Stomach (tissue), 9 donors: ENCODE results near the gene C3AR1. TPM values are rescaled to one million over a fixed set of nuclear protein-coding genes. Genes with fewer than 3 reads are reported as not detected.
"Not testable (repeated sequence)": the region's sequence is repeated elsewhere in the genome, so short reads cannot be mapped to it uniquely, and the experiment has no call there.

Experiments used
- DNase-seq, 2 donors: peaks; one replicate each; pipeline versions ENCODE4 v3.0.0 to v3.0.0-alpha.2; 2013 to 2019
- H3K27ac ChIP-seq, 5 donors: fragments of 200-600 bp in 4 of 5; sonication (generic) in 4 of 5; one replicate each; pipeline ENCODE4 v1.5.1; 2013 to 2019; ENCODE audit warnings: mild to moderate bottlenecking in 1 of 5, moderate library complexity in 1 of 5
- H3K27me3 ChIP-seq, 3 donors: fragments of 200-600 bp; sonication (generic); one replicate each; pipeline ENCODE4 v1.5.1; 2017 to 2019; ENCODE audit warnings: mixed run types in 1 of 3
- H3K36me3 ChIP-seq, 4 donors: fragments of 200-600 bp; sonication (generic); 1 replicate in 3 of 4; 2 replicates in 1 of 4; pipeline ENCODE4 v1.5.1; 2016 to 2019
- H3K4me1 ChIP-seq, 4 donors: fragments of 200-600 bp; sonication (generic); one replicate each; pipeline ENCODE4 v1.5.1; 2016 to 2019
- H3K4me3 ChIP-seq, 4 donors: fragments of 200-600 bp; sonication (generic) in 3 of 4; one replicate each; pipeline ENCODE4 v1.5.1; 2016 to 2019; ENCODE audit warnings: mild to moderate bottlenecking in 1 of 4
- H3K9me3 ChIP-seq, 4 donors: fragments of 200-600 bp; sonication (generic); one replicate each; pipeline ENCODE4 v1.5.1; 2016 to 2019
- EP300 ChIP-seq: sonication (generic); formaldehyde crosslinking; IDR thresholded peaks from one replicate; pipeline ENCODE4 v1.6.1; 2017; ENCODE audit warnings: antibody characterized with exemption
- POLR2A ChIP-seq, 4 donors: fragments of 450-650 bp; IDR thresholded peaks; one replicate each; pipeline ENCODE4 v1.6.1; 2016; ENCODE audit warnings: antibody characterized with exemption in 4 of 4, control low read depth in 2 of 4, mild to moderate bottlenecking in 1 of 4, moderate library complexity in 1 of 4
- POLR2AphosphoS5 ChIP-seq, 3 donors: sonication (generic); formaldehyde crosslinking; IDR thresholded peaks; one replicate each; pipeline ENCODE4 v1.6.1; 2016; ENCODE audit warnings: antibody characterized with exemption in 3 of 3
- WGBS, 5 donors: extraction: QIAGEN DNeasy Blood & Tissue Kit in 3 of 5; methylation state at CpG; one replicate each; pipeline versions ENCODE4 v1.1.5 to v1.1.7; 2013 to 2018; 5-methylcytosine and 5-hydroxymethylcytosine counted together
- intact Hi-C: fragments of 100-400 bp; cut with DNase I; formaldehyde crosslinking; loops from one replicate; pipeline ENCODE4 v1.15.1; 2023; ENCODE audit warnings: low total_unique reads
- polyA plus RNA-seq, 3 donors: library from polyadenylated mRNA; stranded (reverse); fragments of 200-250 nt; gene quantifications; one replicate each; pipeline ENCODE4 v1.2.3, GENCODE V29; 2013
- total RNA-seq, 5 donors: library from RNA; depleted of rRNA; stranded (reverse); fragments of >200 nt; gene quantifications; one replicate each; pipeline versions ENCODE4 v1.1.0 to v1.2.3, GENCODE V29; 2014 to 2016
- TF ChIP-seq, protein P1 (sequence below), 7 experiments: fragments of 450-650 bp in 4 of 7; fragments of 200-600 bp in 3 of 7; sonication (generic) in 3 of 7; IDR thresholded peaks; one replicate each; pipeline ENCODE4 v1.5.1; 2016 to 2019; ENCODE audit warnings: antibody characterized with exemption in 7 of 7, control low read depth in 2 of 7, mild to moderate bottlenecking in 1 of 7
- donor health status: healthy with polysubstance abuse.
- donor health status: Bipolar disorder and iron deficiency.
- donor health status: healthy.

Gene C3AR1
- total and polyA plus RNA-seq, 8 donors = 0.89 to 8.8 (median 3.5) TPM; not detected in 1

DNA sequence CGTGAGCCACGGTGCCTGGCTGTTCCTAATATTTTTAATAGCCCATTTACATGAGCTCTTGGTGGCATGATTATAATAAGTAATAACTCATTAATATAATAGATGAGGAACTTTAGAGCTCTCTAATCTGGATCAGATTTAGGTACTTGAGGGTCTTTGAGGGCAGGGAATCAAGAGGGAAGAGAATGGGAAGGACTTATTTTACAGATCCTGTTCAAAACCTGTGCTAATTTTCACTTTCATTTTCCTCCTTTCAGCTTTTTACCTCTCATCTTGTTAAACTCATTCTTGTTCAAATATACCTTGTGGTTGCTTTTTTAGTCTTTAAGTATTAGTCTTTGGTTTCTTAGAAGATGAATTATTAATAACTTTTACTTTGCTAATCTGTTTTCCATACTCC is 21.5 kb upstream of the C3AR1 start:
- DNase-seq = no peak
- WGBS, 5 donors = 78 to 86% (median 82%) methylated on average over 2 of the region's 2 CpGs
- H3K4me1 ChIP-seq = peaks cover 15 to 64% (median 43%) of the 10 kb centered on the region in 4 donors
- peaks cover 36 to 50% (median 42%) of the 10 kb centered on the region in 4 donors for H3K36me3 ChIP-seq
- no peaks in the 10 kb centered on the region for H3K27me3 ChIP-seq
- no peak overlapping the region for H3K4me3 ChIP-seq
- intact Hi-C loops = no loop called here
- H3K9me3 ChIP-seq = no peaks in the 10 kb centered on the region
- peak overlapping the region in 2 of 5 donors; percentile 10 to 58 for H3K27ac ChIP-seq
- TF ChIP-seq EP300 (no peak), POLR2AphosphoS5 (IDR thresholded peaks at IDR 0.05) (no peak), POLR2A (IDR thresholded peaks at IDR 0.05) (no peak)
- TF ChIP-seq, protein P1, sequence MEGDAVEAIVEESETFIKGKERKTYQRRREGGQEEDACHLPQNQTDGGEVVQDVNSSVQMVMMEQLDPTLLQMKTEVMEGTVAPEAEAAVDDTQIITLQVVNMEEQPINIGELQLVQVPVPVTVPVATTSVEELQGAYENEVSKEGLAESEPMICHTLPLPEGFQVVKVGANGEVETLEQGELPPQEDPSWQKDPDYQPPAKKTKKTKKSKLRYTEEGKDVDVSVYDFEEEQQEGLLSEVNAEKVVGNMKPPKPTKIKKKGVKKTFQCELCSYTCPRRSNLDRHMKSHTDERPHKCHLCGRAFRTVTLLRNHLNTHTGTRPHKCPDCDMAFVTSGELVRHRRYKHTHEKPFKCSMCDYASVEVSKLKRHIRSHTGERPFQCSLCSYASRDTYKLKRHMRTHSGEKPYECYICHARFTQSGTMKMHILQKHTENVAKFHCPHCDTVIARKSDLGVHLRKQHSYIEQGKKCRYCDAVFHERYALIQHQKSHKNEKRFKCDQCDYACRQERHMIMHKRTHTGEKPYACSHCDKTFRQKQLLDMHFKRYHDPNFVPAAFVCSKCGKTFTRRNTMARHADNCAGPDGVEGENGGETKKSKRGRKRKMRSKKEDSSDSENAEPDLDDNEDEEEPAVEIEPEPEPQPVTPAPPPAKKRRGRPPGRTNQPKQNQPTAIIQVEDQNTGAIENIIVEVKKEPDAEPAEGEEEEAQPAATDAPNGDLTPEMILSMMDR (IDR thresholded peaks at IDR 0.05) = no peak

DNA sequence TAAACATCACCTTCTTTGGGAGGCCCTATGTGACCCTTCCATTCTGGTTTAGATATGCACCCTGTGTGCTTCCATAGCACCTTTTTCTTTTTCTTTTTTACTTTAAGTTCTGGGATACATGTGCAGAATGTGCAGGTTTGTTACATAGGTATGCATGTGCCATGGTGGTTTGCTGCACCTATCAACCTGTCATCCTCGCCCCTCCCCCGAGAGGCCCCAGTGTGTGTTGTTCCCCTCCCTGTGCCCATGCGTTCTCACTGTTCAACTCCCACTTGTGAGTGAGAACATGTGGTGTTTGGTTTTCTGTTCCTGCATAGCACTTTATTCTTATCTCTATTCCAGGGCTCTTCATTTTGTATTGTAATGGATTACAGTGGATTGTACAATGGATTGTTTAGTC is 18.2 kb upstream of the C3AR1 start:
- H3K9me3 ChIP-seq, DNase-seq, H3K27me3 ChIP-seq, intact Hi-C loops, H3K4me3 ChIP-seq, H3K27ac ChIP-seq: not testable (repeated sequence)
- Histone ChIP-seq H3K36me3 (peaks cover 4 to 17% (median 9%) of the 10 kb centered on the region in 4 donors), H3K4me1 (peaks cover 15 to 77% (median 48%) of the 10 kb centered on the region in 4 donors)
- WGBS, 5 donors = 29 to 63% (median 45%) methylated on average over 3 of the region's 3 CpGs

DNA sequence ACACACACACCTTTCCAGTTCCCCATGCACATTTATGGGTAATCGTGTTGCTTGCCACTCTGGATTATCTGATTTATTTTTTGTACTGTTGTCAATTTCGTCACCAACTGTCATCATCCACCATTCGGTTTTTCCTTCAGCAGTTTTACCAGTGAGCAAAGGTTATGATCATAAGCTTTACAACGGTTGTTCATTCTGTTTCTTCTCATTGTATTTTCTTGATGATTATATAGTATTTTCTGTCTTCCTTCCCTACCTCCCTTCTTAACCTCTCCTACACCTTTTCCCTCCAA is 16.6 kb upstream of the C3AR1 start:
- Histone ChIP-seq H3K9me3 (no peaks in the 10 kb centered on the region), H3K4me1 (peaks cover 15 to 61% (median 41%) of the 10 kb centered on the region in 4 donors), H3K27ac (peak overlapping the region in 4 of 5 donors; percentile 87 to 96 (median 96)), H3K36me3 (peaks cover 0 to 10% (median 5%) of the 10 kb centered on the region in 4 donors), H3K4me3 (peak overlapping the region; percentile 77 to 92 (median 82)), H3K27me3 (no peaks in the 10 kb centered on the region)
- TF ChIP-seq EP300 (no peak), POLR2AphosphoS5 (IDR thresholded peaks at IDR 0.05) (no peak), POLR2A (IDR thresholded peaks at IDR 0.05) (no peak)
- TF ChIP-seq, protein P1 (IDR thresholded peaks at IDR 0.05) = no peak
- no peak for DNase-seq
- intact Hi-C loops = no loop called here
- 1 to 3% (median 2%) methylated on average over 4 of the region's 4 CpGs for WGBS, 5 donors

DNA sequence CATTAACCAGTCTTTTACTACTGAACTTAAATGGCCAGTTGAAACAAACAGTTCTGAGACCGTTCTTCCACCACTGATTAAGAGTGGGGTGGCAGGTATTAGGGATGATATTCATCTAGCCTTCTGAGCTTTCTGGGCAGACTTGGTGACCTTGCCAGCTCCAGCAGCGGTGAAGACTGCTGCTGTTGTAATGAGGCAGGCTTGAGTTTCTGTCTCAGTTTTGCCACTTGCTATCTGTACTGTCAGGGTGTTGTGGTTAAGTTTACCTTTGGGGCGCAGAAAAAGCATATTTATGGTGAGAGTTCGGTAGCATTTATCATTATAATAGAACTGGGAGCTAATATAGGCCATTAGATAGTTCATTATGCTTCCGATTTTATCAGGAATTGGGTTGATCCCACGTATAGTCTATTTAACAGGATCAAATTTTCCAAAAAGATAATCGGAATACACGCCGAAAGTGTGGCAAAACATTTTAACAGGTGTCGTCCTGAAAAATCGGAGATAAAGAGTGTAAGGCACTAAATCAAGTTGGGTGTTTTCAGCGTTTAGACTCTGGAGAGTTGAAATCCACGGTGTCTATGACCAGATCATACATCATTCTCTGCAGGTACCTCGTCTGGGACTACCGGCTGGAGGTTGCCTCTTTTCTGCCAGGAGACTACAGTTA is 15.2 kb upstream of the C3AR1 start:
- TF ChIP-seq POLR2AphosphoS5 (IDR thresholded peaks at IDR 0.05) (peak in 1 of 3 donors; percentile 12), POLR2A (IDR thresholded peaks at IDR 0.05) (no peak), EP300 (no peak)
- TF ChIP-seq, protein P1 (IDR thresholded peaks at IDR 0.05) = peak in 1 of 7 experiments; percentile 0
- intact Hi-C loops = no loop called here

DNA sequence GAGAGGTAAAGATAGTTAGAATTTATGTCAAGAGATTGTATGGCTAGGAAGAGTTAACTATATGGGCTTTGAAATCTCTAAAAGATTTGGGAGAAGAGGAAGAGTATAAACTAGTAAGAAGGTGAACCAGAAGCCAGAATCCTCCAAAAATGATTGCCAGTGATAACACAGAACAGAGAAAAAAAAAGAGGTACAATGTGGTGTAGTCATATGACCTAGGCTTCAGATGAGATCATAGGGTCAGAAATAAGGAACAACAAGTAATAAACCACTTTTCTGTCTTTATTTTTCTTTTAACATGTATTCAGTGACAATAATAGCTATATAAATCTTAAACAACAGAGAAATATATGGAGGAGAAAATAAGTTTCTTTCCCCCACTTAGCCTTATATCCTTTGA is 14.0 kb upstream of the C3AR1 start:
- no peaks in the 10 kb centered on the region for H3K9me3 ChIP-seq
- no peaks in the 10 kb centered on the region for H3K27me3 ChIP-seq
- no peaks in the 10 kb centered on the region for H3K36me3 ChIP-seq
- DNase-seq = no peak
- intact Hi-C loops = no loop called here
- TF ChIP-seq POLR2A (IDR thresholded peaks at IDR 0.05) = no peak
- TF ChIP-seq EP300 = no peak
- TF ChIP-seq, protein P1 (IDR thresholded peaks at IDR 0.05) = no peak
- no peak for TF ChIP-seq POLR2AphosphoS5 (IDR thresholded peaks at IDR 0.05)
- peak overlapping the region in 1 of 5 donors; percentile 11 for H3K27ac ChIP-seq
- peaks cover 15 to 38% (median 26%) of the 10 kb centered on the region in 4 donors for H3K4me1 ChIP-seq
- H3K4me3 ChIP-seq = no peak overlapping the region

More for the DNA sequence above, 15.2 kb upstream of the C3AR1 start:
- peak overlapping the region; percentile 77 to 92 (median 82) for H3K4me3 ChIP-seq
- H3K27ac ChIP-seq = peak overlapping the region; percentile 87 to 96 (median 96)
- WGBS, 5 donors = 1 to 2% (median 1%) methylated on average over 15 of the region's 15 CpGs
- H3K36me3 ChIP-seq = peaks cover 0 to 8% (median 4%) of the 10 kb centered on the region in 4 donors
- H3K27me3 ChIP-seq = no peaks in the 10 kb centered on the region
- H3K4me1 ChIP-seq = peaks cover 15 to 50% (median 30%) of the 10 kb centered on the region in 4 donors
- no peaks in the 10 kb centered on the region for H3K9me3 ChIP-seq
- DNase-seq = peak in 1 of 2 donors; percentile 52
